ENCODE data around the gene ZNF226.
A peak's percentile ranks its signal among the peaks of the same experiment; 100 is the strongest.
"Not testable (repeated sequence)": the region's sequence is repeated elsewhere in the genome, so short reads cannot be mapped to it uniquely, and the experiment has no call there.

Gene ZNF226

GRCh38 chr19:44212866-44213346 lies 48.0 kb downstream of the ZNF226 start:
- DNase-seq, result peak; percentile 24

DNA sequence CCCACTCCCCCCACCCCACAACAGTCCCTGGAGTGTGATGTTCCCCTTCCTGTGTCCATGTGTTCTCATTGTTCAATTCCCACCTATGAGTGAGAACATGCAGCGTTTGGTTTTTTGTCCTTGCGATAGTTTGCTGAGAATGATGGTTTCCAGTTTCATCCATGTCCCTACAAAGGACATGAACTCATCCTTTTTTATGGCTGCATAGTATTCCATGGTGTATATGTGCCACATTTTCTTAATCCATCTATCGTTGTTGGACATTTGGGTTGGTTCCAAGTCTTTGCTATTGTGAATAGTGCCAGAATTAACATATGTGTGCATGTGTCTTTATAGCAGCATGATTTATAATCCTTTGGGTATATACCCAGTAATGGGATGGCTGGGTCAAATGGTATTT lies 55.0 kb downstream of the ZNF226 start:
- not testable (repeated sequence) for DNase-seq

- not testable (repeated sequence) for DNase-seq
These were observed 55.9 kb downstream of the ZNF226 start for GRCh38 chr19:44220761-44221160.

- not testable (repeated sequence) for DNase-seq
These were observed 56.4 kb downstream of the ZNF226 start for GRCh38 chr19:44221291-44221690.

Measured in NCI-H1694 treated with DMSO at 0.1 percent for 48 hours (cell line).